DND-41 (cell line): ENCODE results near the gene IL1RN.

ENCODE experiments used
- CTCF ChIP-seq: IDR thresholded peaks from 2 replicates; pipeline ENCODE4 v1.5.1; 2012; ENCODE audit warnings: borderline replicate concordance, low read length, moderate library complexity, mild to moderate bottlenecking; ENCODE audit not compliant: poor library complexity, severe bottlenecking; ENCODE audit errors: extremely low read depth
- EZH2 ChIP-seq: IDR thresholded peaks from 3 replicates; pipeline ENCODE4 v1.6.1; 2012; ENCODE audit warnings: borderline replicate concordance, low read depth, mild to moderate bottlenecking, moderate library complexity, low read length, inconsistent platforms; ENCODE audit not compliant: severe bottlenecking

- no peak for TF ChIP-seq CTCF
- no peak for TF ChIP-seq EZH2
These were observed 44.1 kb upstream of the IL1RN start for GRCh38 chr2:113083296-113083695.
